ENCODE data around the gene ANXA2.

ANXA2 gene

GRCh38 chr15:60392986-60393790 lies 4.6 kb downstream of the ANXA2 start:
- Histone ChIP-seq H3K9ac (ENCODE audit: low read length) (no peak overlapping the region), H3K79me2 (ENCODE audit: insufficient read depth, low read length) (no peaks in the 10 kb centered on the region)

GRCh38 chr15:60392601-60392985 lies 5.2 kb downstream of the ANXA2 start:
- no peaks in the 10 kb centered on the region for H3K79me2 ChIP-seq (ENCODE audit: insufficient read depth, low read length)
- no peak for TF ChIP-seq CTCF (IDR thresholded peaks at IDR 0.05; ENCODE audit: low read length)
- TF ChIP-seq EZH2 (IDR thresholded peaks at IDR 0.05; ENCODE audit: borderline replicate concordance, low read length) = no peak
- H3K9me3 ChIP-seq (ENCODE audit: low read length) = no peaks in the 10 kb centered on the region
- H3F3A ChIP-seq (ENCODE audit: insufficient read depth, low read length) = no peaks in the 10 kb centered on the region
- H3K9me2 ChIP-seq (ENCODE audit: low read depth, low read length) = no peaks in the 10 kb centered on the region
- H2AFZ ChIP-seq (ENCODE audit: low read length) = no peak overlapping the region
- no peaks in the 10 kb centered on the region for H3K36me3 ChIP-seq (ENCODE audit: insufficient read depth, low read length)
- H3K4me3 ChIP-seq (ENCODE audit: low read depth, low read length, poor library complexity, severe bottlenecking) = no peak overlapping the region
- no peak overlapping the region for H3K27ac ChIP-seq (ENCODE audit: low read depth, low read length, poor library complexity, severe bottlenecking)
- no peak overlapping the region for H3K9ac ChIP-seq (ENCODE audit: low read length)
- H3K27me3 ChIP-seq (ENCODE audit: insufficient read depth, low read length) = no peaks in the 10 kb centered on the region
- peaks cover 7% of the 10 kb centered on the region for H3K4me1 ChIP-seq (ENCODE audit: insufficient read depth, low read length, severe bottlenecking)
- H3K4me2 ChIP-seq (ENCODE audit: low read length) = no peak overlapping the region
- H4K20me1 ChIP-seq (ENCODE audit: insufficient read depth, low read length) = no peaks in the 10 kb centered on the region

More at GRCh38 chr15:60392986-60393790, 4.6 kb downstream of the ANXA2 start:
- Histone ChIP-seq H3K9me2 (ENCODE audit: low read depth, low read length) (no peaks in the 10 kb centered on the region), H3K27ac (ENCODE audit: low read depth, low read length, poor library complexity, severe bottlenecking) (no peak overlapping the region), H3K4me3 (ENCODE audit: low read depth, low read length, poor library complexity, severe bottlenecking) (no peak overlapping the region), H3K4me1 (ENCODE audit: insufficient read depth, low read length, severe bottlenecking) (peaks cover 12% of the 10 kb centered on the region), H3F3A (ENCODE audit: insufficient read depth, low read length) (no peaks in the 10 kb centered on the region), H2AFZ (ENCODE audit: low read length) (no peak overlapping the region), H3K27me3 (ENCODE audit: insufficient read depth, low read length) (no peaks in the 10 kb centered on the region), H4K20me1 (ENCODE audit: insufficient read depth, low read length) (no peaks in the 10 kb centered on the region), H3K9me3 (ENCODE audit: low read length) (no peaks in the 10 kb centered on the region), H3K36me3 (ENCODE audit: insufficient read depth, low read length) (no peaks in the 10 kb centered on the region), H3K4me2 (ENCODE audit: low read length) (no peak overlapping the region)
- no peak for TF ChIP-seq EZH2 (IDR thresholded peaks at IDR 0.05; ENCODE audit: borderline replicate concordance, low read length)
- no peak for TF ChIP-seq CTCF (IDR thresholded peaks at IDR 0.05; ENCODE audit: low read length)

- no peak overlapping the region for H3K4me2 ChIP-seq (ENCODE audit: low read length)
- no peak overlapping the region for H3K27ac ChIP-seq (ENCODE audit: low read depth, low read length, poor library complexity, severe bottlenecking)
These were observed 6.0 kb downstream of the ANXA2 start for GRCh38 chr15:60391722-60392315.

More at GRCh38 chr15:60391722-60392315, 6.0 kb downstream of the ANXA2 start:
- no peaks in the 10 kb centered on the region for H3K9me3 ChIP-seq (ENCODE audit: low read length)
- H3K9ac ChIP-seq (ENCODE audit: low read length) = no peak overlapping the region
- H3K36me3 ChIP-seq (ENCODE audit: insufficient read depth, low read length) = no peaks in the 10 kb centered on the region
- H3K4me3 ChIP-seq (ENCODE audit: low read depth, low read length, poor library complexity, severe bottlenecking) = no peak overlapping the region
- H3K9me2 ChIP-seq (ENCODE audit: low read depth, low read length) = no peaks in the 10 kb centered on the region
- H2AFZ ChIP-seq (ENCODE audit: low read length) = no peak overlapping the region
- no peaks in the 10 kb centered on the region for H4K20me1 ChIP-seq (ENCODE audit: insufficient read depth, low read length)
- H3K79me2 ChIP-seq (ENCODE audit: insufficient read depth, low read length) = no peaks in the 10 kb centered on the region
- H3K4me1 ChIP-seq (ENCODE audit: insufficient read depth, low read length, severe bottlenecking) = no peaks in the 10 kb centered on the region
- no peaks in the 10 kb centered on the region for H3F3A ChIP-seq (ENCODE audit: insufficient read depth, low read length)
- H3K27me3 ChIP-seq (ENCODE audit: insufficient read depth, low read length) = peaks cover 5% of the 10 kb centered on the region; the same call in 1 of the 2 replicates
- TF ChIP-seq EZH2 (IDR thresholded peaks at IDR 0.05; ENCODE audit: borderline replicate concordance, low read length) (no peak), CTCF (IDR thresholded peaks at IDR 0.05; ENCODE audit: low read length) (no peak)

All from OCI-LY1 (cell line).